CD4-positive, alpha-beta T cell treated with Interleukin-17A for 4 hours (primary cell): ENCODE measurements around the gene FADS1.

Experiments used
- DNase-seq: peaks from one replicate; pipeline ENCODE4 v3.0.0-alpha.2; 2020; ENCODE audit warnings: mixed read lengths

The FADS1 gene

GRCh38 chr11:61775606-61776554, 40.9 kb downstream of the FADS1 start:
- DNase-seq, result no peak

- DNase-seq, result no peak
Measured at GRCh38 chr11:61775106-61775505, 41.7 kb downstream of the FADS1 start.

DNA sequence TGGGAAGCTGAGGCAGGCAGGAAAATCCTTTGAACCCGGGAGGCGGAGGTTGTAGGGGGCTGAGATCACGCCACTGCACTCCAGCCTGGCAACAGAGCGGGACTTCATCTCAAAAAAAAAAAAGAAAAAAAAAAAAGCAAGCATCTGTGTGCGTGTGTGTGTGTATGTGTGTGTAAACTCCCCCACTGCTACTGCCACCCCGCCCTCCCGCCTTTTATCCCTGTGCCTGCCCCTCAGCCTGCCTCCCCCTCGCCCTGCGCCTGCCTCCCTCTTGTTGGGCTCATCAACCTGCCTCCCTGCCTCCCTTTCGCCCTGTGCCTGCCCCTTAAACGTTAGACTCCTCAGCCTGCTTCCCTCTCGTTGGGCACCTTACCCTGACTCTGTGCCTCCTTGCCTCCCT, 42.4 kb downstream of the FADS1 start:
- no peak for DNase-seq

DNA sequence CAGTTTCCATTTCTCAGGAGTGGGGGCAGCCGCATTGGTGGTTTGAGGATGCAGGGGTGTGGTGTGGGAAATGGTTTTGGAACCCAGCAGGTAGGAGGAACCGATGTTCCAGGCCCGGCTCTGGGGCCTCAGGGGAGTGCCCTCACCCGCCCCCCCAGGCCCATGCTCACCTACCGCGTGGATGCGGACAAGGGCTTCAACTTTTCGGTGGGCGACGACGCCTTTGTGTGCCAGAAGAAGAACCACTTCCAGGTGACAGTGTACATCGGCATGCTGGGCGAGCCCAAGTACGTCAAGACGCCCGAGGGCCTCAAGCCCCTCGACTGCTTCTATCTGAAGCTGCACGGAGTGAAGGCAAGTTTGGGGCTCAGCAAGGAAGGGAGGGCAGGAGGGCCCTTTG, 43.0 kb downstream of the FADS1 start:
- no peak for DNase-seq

GRCh38 chr11:61773356-61773755, 43.4 kb downstream of the FADS1 start:
- DNase-seq, result no peak

DNA sequence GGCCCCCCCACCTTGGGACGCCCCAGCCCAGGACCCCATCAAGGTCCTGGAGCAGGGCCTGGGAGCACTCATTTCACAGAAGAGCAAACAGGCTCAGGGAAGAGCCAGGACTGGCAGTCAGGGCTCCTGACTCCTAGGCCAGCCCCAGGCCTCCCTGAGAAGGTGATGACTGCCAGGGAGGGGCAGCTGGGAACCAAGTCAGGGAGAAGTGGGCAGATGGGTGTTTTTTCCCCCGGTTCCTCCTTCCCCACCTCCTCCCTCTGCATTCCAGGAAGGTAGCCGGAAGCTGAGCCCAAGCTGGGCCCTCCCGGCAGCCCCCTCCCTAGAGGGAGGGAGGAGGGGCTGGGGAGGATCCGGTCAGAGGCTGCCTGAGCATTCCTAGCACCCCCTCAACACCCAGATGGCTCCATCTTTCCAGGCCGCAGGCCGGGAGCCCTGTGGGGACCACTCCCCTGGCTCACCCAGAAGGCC, 44.8 kb downstream of the FADS1 start:
- no peak for DNase-seq

- no peak for DNase-seq
Measured at GRCh38 chr11:61771195-61771894, 45.5 kb downstream of the FADS1 start.

- no peak for DNase-seq
Measured at GRCh38 chr11:61769946-61770683, 46.7 kb downstream of the FADS1 start.

- DNase-seq, result no peak
Measured at GRCh38 chr11:61769169-61769920, 47.5 kb downstream of the FADS1 start.

GRCh38 chr11:61768376-61769076, 48.3 kb downstream of the FADS1 start:
- DNase-seq, result no peak

DNA sequence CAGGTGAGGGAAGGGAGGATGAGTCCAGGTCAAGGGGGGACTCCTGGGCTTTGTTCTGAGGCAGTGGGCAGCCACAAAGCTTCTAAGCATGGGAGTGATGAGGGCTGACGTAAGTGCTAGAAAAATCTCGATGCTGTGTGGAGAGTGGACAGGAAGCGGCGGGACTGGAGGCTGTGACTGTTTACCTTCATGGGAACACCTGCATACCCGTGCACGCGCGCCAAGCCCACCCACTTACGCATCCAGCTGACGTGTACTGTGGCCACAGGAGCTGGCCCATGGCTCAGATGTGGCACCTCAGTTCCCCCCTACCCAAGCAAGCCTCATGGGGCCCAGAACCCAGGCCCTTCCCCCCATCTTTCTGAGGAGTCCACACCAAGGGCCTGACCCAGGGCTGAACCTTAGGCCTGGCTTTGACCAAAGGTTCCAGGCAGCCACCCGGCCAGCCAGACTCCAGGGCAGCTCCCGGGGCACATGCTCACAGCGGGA, 50.4 kb downstream of the FADS1 start:
- no peak for DNase-seq

DNA sequence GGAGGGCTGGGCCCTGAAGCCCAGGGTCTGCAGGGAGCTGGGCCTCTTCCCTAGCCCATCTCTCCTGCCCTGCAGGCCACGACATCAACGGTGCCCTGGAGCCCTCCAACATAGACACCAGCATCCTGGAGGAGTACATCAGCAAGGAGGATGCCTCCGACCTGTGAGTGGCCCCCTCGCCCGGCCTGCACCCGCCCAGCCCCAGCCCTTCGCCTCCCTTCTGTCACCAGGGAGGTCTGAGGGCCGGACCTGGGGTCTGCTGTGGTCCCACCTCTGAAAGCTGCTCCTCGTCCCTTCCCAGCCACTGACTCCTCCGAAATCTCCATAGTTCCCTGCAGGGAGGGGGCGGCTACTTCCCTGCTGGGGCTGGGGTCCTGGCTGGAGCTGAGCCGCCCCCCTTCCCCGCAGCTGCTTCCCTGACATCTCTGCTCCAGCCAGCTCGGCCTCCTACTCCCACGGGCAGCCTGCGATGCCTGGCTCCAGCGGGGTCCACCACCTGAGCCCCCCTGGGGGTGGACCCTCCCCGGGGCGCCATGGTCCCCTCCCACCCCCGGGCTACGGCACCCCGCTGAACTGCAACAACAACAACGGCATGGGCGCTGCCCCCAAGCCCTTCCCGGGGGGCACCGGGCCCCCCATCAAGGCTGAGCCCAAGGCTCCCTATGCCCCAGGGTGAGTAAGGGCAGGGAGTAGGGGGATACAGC, 51.1 kb downstream of the FADS1 start:
- DNase-seq, result no peak

GRCh38 chr11:61764606-61765260, 52.1 kb downstream of the FADS1 start:
- DNase-seq, result no peak

GRCh38 chr11:61763930-61764605, 52.7 kb downstream of the FADS1 start:
- DNase-seq, result no peak

DNA sequence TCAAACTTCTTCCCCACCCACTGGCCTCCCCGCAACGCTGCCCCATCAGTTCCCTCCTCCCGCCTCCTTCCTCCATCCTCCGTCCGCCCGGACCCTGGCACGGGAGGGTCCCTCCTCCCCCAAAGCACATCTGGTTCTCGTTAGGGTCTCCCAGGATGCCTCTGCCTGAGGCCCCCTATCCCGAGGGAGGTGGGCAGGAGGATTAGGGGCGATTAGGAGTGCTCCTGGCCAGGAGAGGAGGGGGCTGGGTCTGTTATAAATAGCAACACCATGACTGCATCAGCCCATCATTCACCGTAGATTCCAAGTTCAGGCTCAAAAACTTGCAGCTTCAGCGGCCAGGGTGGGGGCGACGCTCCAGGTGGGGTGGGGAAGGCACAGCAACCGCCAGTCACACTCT, 54.0 kb downstream of the FADS1 start:
- DNase-seq, result no peak

- no peak for DNase-seq
Measured at GRCh38 chr11:61762223-61762615, 54.6 kb downstream of the FADS1 start.

GRCh38 chr11:61761440-61762222, 55.2 kb downstream of the FADS1 start:
- DNase-seq, result no peak

DNA sequence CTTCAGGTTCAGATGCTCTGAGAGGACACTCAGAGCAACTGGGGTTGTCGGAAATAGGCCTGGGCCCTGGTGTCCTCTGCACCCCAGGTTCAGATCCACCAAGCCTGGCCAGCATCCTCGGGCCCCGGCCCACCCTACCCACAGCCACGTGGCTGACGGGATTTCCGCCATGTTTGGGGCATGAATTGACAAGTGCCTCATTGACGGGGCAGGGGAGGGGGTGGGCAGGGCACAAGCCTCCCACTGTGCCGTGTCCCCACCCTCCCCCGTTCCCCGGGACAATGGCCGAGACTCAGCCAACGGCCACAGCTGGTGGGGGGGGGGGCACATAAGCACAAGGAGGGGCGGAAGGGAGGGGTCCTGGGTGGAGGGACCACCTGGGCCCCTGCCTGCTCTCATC, 55.9 kb downstream of the FADS1 start:
- DNase-seq, result no peak
